ENCODE data around the gene CCDC3.
"Not testable (repeated sequence)": the region's sequence is repeated elsewhere in the genome, so short reads cannot be mapped to it uniquely, and the experiment has no call there.

The CCDC3 gene

GRCh38 chr10:12876266-12876665 is 125.2 kb downstream of the CCDC3 start:
- no peak for DNase-seq

- no peak for DNase-seq
These were observed 126.4 kb downstream of the CCDC3 start for GRCh38 chr10:12875100-12875499.

GRCh38 chr10:12874501-12874900 is 127.0 kb downstream of the CCDC3 start:
- DNase-seq = no peak

- no peak for DNase-seq
These were observed 128.3 kb downstream of the CCDC3 start for GRCh38 chr10:12873172-12873571.

- DNase-seq = no peak
These were observed 128.9 kb downstream of the CCDC3 start for GRCh38 chr10:12872577-12872976.

- no peak for DNase-seq
These were observed 132.1 kb downstream of the CCDC3 start for GRCh38 chr10:12869427-12869826.

- no peak for DNase-seq
These were observed 133.3 kb downstream of the CCDC3 start for GRCh38 chr10:12868229-12868628.

GRCh38 chr10:12865515-12865914 is 136.0 kb downstream of the CCDC3 start:
- DNase-seq = not testable (repeated sequence)

- DNase-seq = no peak
These were observed 139.1 kb downstream of the CCDC3 start for GRCh38 chr10:12862459-12862858.

GRCh38 chr10:12854988-12855387 is 146.5 kb downstream of the CCDC3 start:
- DNase-seq = no peak

- no peak for DNase-seq
These were observed 148.8 kb downstream of the CCDC3 start for GRCh38 chr10:12852687-12853086.

- no peak for DNase-seq
These were observed 152.0 kb downstream of the CCDC3 start for GRCh38 chr10:12849319-12850181.

- DNase-seq = no peak
These were observed 152.9 kb downstream of the CCDC3 start for GRCh38 chr10:12848439-12849173.

GRCh38 chr10:12847361-12847975 is 154.0 kb downstream of the CCDC3 start:
- no peak for DNase-seq

GRCh38 chr10:12846718-12847117 is 154.8 kb downstream of the CCDC3 start:
- no peak for DNase-seq
